ENCODE measurements around the gene MICAL3. TPM values are rescaled to one million over a fixed set of nuclear protein-coding genes. Genes with fewer than 3 reads are reported as not detected.
A peak's percentile ranks its signal among the peaks of the same experiment; 100 is the strongest.

The MICAL3 gene
- total and polyA plus RNA-seq, 9 of the 15 experiments (the other 6 are each of a cell fraction or from before 2014, with no cell fraction given): 0.53 to 32.1 (median 12.3) TPM

GRCh38 chr22:17970201-17970708 lies 54.1 kb downstream of the MICAL3 start (continued):
- peak in 1 of 2 experiments; percentile 50; a peak in 1 of 4 replicates for TF ChIP-seq RCOR1 (IDR thresholded peaks at IDR 0.05; ENCODE audit: borderline replicate concordance in 1 of 2, low read depth in 2 of 2, low read length in 2 of 2)
- TF ChIP-seq COPS2 (conservative IDR thresholded peaks at IDR 0.05): no peak
- TF ChIP-seq MYC (IDR thresholded peaks at IDR 0.05; ENCODE audit: low read depth, low read length): no peak
- TF ChIP-seq MYC (CRISPR knock-in tag; IDR thresholded peaks at IDR 0.05; ENCODE audit: borderline replicate concordance, low read depth): no peak
- TF ChIP-seq MTA2 (IDR thresholded peaks at IDR 0.05; ENCODE audit: low read depth): peak; percentile 51
- TF ChIP-seq MCM3 (IDR thresholded peaks at IDR 0.05): no peak
- TF ChIP-seq E2F6 (IDR thresholded peaks at IDR 0.05; ENCODE audit: borderline replicate concordance in 1 of 2, extremely low read depth in 1 of 2, insufficient read depth in 1 of 2, insufficient read length in 1 of 2, low read depth in 1 of 2, low read length in 1 of 2, poor library complexity in 1 of 2, severe bottlenecking in 1 of 2): no peak
- no peak for TF ChIP-seq SNIP1 (IDR thresholded peaks at IDR 0.05; ENCODE audit: low read depth)
- no peak for TF ChIP-seq SIN3B (IDR thresholded peaks at IDR 0.05; ENCODE audit: low read depth)
- TF ChIP-seq MIER1 (IDR thresholded peaks at IDR 0.05; ENCODE audit: low read depth): no peak
- no peak for TF ChIP-seq CHD1 (IDR thresholded peaks at IDR 0.05; ENCODE audit: low read length)
- no peak for TF ChIP-seq OTX1 (CRISPR knock-in tag; IDR thresholded peaks at IDR 0.05)
- TF ChIP-seq DLX4 (CRISPR knock-in tag; IDR thresholded peaks at IDR 0.05): no peak
- no peak for TF ChIP-seq MYNN (IDR thresholded peaks at IDR 0.05)
- no peak for TF ChIP-seq MYNN (CRISPR knock-in tag; IDR thresholded peaks at IDR 0.05)
- TF ChIP-seq ZFP91 (CRISPR knock-in tag; IDR thresholded peaks at IDR 0.05): no peak
- TF ChIP-seq ZFX (CRISPR knock-in tag; IDR thresholded peaks at IDR 0.05): peak; percentile 54
- peak; percentile 54 for TF ChIP-seq TEAD4 (IDR thresholded peaks at IDR 0.05; ENCODE audit: low read length)
- TF ChIP-seq TEAD4 (CRISPR knock-in tag; IDR thresholded peaks at IDR 0.05; ENCODE audit: borderline replicate concordance): no peak
- TF ChIP-seq GABPB2 (CRISPR knock-in tag; conservative IDR thresholded peaks at IDR 0.05): no peak
- TF ChIP-seq SIN3A (IDR thresholded peaks at IDR 0.05; ENCODE audit: borderline replicate concordance in 2 of 2, control insufficient read depth in 1 of 2, low read depth in 2 of 2, low read length in 2 of 2): no peak
- no peak for TF ChIP-seq ZNF282 (CRISPR knock-in tag; IDR thresholded peaks at IDR 0.05)
- TF ChIP-seq ZNF561 (CRISPR knock-in tag; conservative IDR thresholded peaks at IDR 0.05): no peak
- 0 out of 2 replicates have a peak, but pooled peaks have one; percentile 19 for TF ChIP-seq SOX6 (IDR thresholded peaks at IDR 0.05)
- no peak for TF ChIP-seq CREB5 (CRISPR knock-in tag; IDR thresholded peaks at IDR 0.05)
- no peak for TF ChIP-seq NFXL1 (CRISPR knock-in tag; IDR thresholded peaks at IDR 0.05)

Data from K562 (cell line).